NCI-H2171 treated with DMSO at 0.1 percent for 48 hours (cell line): ENCODE measurements around the gene USP7.
"Not testable (repeated sequence)": the region's sequence is repeated elsewhere in the genome, so short reads cannot be mapped to it uniquely, and the experiment has no call there.

Experiments
- DNase-seq: peaks from one replicate; lab custom pipeline; 2025; lab: John Stamatoyannopoulos, UW

Gene USP7

DNA sequence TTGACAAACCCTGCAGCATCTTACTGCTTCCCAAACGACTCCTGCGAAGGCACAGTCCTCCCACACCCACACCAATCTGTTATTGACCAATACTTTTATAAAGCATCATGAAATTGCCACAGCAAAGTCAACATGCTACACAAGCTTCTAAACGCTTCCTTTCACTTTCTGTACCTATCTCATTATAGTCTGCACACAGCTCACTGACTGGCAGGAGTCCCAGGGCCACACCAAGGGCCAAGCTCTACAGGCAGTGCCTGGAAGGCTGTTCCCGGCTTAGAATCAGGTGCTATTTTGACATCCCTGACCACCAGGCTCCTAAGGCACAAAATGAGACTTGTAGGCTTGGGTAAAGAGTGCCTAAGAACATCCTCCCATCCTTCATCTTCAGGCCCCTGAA lies 39.5 kb downstream of the USP7 start:
- no peak for DNase-seq

DNA sequence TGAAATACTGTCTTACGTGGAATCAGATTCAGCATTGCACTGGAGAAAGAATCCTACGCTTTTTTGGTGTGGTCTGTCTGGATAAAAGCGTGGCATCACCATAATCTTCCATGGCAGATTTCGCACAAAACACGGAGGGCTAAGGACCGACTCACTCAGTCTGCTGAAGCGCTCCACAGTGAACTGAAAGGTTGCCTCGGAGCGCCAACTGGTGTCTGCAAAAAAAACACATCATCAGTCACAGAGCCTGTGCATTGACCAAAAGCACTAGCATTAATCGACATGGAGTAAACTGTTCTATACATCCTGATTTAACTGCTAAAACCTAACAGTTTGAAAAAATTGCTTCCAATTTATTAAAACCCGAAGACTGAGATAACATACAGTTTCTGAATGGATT lies 40.5 kb downstream of the USP7 start:
- no peak for DNase-seq

DNA sequence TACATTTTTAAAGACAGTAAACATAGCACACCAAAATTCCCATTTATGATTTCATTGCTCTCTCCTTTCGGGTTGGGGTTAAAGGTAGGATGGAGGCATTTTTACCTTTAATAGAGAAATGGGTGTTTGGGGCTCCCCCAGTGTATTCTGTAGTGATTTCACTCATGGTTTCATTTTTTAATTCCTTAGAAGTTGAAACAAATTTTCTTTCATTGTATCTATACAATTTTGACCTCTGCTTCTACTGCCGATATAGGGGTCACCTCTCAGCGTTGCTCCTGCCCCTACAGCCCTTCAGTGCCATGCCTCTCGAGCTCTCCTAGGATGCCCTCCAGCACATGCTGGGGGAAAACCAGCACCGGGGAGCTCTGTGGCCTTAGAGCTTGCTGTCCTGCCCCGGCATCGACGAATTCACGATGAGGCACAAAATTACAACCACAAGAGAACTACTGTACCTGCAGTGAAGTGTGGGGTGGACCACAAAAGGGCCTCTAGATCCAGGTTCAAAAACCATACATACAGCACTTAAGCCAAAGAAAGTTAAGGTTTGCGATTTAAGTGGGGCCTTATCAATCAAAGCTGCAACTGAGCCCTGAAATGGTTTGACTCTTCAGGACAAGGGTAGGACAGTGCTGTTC lies 42.2 kb downstream of the USP7 start:
- no peak for DNase-seq

- DNase-seq: no peak
Observed at GRCh38 chr16:8920645-8921346, 42.9 kb downstream of the USP7 start.

DNA sequence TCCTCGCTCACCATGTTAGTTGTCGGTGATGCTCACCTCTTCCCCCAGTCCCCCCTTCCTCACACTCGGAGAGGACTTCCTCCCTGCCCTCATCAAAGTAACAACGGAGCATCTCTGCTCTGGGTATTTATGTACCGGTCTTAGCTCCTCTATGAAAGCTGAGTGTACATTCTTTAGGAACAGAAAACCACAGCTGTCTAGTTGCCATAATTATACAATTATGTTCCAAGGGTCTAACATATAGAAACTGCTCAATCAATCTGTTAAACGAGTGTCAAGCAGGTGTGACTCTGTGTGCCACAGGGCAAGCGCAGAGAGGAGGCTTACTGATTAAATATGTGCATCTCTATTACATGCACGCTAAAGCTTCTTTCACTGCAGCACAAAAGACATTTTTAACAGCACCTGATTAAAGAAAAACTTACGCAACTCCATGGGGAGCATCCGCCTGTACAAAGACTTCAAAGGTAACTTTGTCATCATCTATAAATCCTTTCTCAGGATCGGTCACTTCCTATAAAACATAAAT lies 43.7 kb downstream of the USP7 start:
- no peak for DNase-seq

DNA sequence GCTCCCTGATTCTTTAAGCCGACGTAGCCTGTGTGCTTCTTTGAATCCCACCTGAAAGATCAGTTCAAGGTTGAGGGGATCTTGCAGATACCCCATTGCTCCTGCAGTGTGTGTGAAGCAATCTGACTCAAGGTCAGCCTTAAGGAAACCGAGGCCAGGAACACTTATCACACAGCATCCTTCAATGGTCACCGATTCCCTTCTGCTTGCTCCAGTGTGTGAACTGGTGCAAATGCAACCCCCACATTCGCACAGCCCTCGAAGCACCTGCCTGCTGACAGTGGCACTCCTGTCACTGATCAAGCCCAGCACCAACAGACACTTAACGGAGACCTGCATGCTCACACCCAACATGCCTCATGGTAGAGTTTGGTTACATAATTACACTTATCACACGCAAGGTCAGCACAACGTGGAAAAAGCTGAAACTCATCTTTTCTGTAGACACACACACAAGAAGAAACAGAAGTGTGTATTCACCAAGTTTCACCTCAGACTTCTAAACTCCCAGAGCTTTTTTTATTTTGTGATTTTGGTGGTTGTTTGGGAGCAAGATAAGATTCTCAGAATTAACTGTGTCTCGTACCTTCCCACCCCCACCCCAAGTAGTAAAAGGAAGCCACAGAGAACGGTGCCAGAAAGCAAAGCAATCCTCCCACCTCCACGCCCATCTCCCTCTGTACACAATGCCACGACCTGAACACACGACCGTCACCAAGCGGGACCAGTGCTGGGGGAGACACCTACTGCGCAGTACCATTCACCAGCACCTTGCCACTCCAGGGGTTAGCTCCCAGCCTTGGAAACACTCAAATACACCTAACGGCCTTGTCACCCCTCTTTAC lies 44.4 kb downstream of the USP7 start:
- DNase-seq: no peak

- DNase-seq: not testable (repeated sequence)
Observed at GRCh38 chr16:8917336-8917735, 46.4 kb downstream of the USP7 start.

GRCh38 chr16:8916541-8917225 lies 47.0 kb downstream of the USP7 start:
- no peak for DNase-seq

- no peak for DNase-seq
Observed at GRCh38 chr16:8915722-8916301, 47.9 kb downstream of the USP7 start.

GRCh38 chr16:8914098-8914497 lies 49.6 kb downstream of the USP7 start:
- DNase-seq: no peak

GRCh38 chr16:8912793-8913192 lies 50.9 kb downstream of the USP7 start:
- no peak for DNase-seq

DNA sequence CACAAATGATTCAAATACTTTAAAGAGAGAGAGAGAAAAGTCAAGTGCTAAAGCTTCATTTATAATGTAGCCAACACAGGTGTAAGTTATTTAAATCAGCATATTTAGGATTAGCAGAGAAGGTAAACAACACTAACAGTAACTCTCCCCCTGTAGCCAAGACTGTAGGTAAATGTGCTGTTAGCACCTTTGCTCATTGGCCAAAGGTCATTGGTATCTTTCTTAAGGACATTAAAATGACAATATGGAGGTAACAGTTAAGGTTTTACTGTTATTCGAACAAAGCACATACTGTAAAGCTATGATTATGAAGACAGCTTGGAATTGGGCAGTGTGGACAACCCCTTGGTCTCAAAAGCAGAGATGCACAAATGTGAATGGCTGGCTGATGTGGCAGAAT lies 52.9 kb downstream of the USP7 start:
- no peak for DNase-seq

DNA sequence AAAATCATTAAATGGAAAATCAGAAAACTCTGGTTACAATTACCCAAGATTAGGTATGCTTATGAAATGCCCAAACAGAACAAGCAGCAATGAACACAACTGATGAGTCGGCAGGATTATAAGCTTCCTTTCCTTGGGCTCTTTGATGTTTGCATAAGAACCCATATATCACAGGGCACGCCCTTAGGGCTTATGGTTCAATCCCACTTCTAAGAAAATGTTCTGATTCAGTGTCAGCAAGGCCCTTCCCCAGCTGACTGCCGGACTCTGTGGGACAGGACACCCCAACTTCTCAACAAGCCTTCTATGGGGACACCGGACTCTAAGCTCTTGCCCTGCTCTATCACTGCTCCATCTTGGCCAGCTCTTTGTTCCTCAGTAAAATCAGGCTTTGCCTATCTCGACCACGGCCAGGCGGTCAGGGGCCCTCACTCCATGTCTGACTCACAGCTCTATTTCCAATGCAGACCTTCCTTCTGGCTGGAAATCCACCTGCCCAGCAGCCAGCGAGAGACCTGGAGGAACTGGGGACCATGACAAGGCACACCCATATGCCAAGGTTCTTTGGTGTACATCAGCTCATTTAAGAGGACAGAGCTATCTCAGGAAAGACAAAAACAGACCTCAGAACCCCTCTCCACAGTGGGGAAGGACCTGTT lies 54.8 kb downstream of the USP7 start:
- no peak for DNase-seq

GRCh38 chr16:8907096-8907495 lies 56.6 kb downstream of the USP7 start:
- no peak for DNase-seq

GRCh38 chr16:8905795-8906591 lies 57.7 kb downstream of the USP7 start:
- no peak for DNase-seq

GRCh38 chr16:8905168-8905762 lies 58.4 kb downstream of the USP7 start:
- peak; percentile 57 for DNase-seq

DNA sequence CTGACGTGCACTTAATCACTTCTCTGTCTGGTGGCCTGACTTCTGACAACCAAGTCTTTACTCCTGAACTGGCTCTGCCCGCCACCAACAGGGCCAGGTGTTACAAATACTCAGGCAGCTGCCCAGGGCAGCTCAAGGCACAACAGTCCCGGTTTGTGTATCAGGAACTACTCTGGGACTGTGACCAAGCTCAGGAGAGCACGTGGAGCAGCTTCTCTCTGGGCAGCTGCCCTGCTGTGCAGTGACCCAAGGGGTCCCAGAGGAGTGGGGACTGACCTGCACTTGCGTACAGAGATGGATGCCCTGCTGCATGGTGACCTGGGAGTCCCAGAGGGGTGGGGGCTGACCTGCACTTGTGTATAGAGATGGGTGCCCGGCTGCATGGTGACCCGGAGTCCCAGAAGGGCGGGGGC lies 59.7 kb downstream of the USP7 start:
- no peak for DNase-seq

DNA sequence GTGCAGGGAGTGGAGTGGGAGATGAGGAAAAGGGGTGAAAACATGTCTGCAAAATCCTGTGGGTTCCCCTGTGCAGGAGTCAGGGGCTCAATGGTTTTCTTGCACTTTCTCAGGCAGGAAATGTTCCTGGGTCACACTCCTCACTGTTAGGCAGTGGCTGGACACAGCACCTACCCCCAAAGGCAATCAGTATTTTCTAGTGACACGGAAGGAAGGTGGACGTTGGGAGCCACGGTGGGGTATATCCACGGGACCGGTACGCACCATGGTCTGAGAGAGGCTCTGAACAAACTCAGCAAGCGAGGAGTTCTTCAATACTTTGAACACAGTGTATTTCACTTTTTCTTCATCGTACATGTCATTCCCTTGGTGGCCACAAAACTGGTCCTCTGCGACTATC lies 60.7 kb downstream of the USP7 start:
- no peak for DNase-seq

DNA sequence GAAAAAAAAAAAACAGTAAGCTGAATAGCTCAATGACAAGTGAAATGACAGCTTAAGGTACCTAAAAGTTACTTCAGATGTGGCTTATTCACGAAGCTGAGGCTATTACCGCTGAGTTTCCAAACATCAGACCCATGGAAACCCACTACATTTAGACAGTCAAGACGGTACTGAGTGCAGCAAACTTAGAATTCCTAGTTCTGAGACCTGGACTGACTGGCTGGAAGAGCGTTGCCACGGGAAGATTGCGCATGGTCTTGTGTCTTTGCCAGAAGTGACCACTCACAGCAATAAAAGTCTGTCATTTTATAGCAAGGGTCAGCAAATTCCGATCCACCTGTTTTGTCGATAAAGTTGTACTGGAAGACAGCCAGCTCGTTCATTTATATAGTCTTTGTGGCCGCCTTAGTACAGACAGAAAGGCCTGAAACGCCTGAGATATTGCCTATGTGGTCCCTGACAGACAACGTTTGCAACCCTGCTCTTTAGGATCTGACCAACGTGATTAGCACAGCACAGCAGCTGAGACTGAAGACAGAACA lies 62.3 kb downstream of the USP7 start:
- no peak for DNase-seq

GRCh38 chr16:8900343-8900742 lies 63.4 kb downstream of the USP7 start:
- no peak for DNase-seq
